HCEC 1CT (cell line): ENCODE data around the gene CCDC80.
A peak's percentile ranks its signal among the peaks of the same experiment; 100 is the strongest.
"Not testable (repeated sequence)": the region's sequence is repeated elsewhere in the genome, so short reads cannot be mapped to it uniquely, and the experiment has no call there.

ENCODE experiments used
- DNase-seq: peaks from one replicate; pipeline ENCODE4 v3.0.0-alpha.2; 2017

The CCDC80 gene

GRCh38 chr3:112582244-112582874 lies 58.6 kb downstream of the CCDC80 start:
- peak; percentile 72 for DNase-seq

DNA sequence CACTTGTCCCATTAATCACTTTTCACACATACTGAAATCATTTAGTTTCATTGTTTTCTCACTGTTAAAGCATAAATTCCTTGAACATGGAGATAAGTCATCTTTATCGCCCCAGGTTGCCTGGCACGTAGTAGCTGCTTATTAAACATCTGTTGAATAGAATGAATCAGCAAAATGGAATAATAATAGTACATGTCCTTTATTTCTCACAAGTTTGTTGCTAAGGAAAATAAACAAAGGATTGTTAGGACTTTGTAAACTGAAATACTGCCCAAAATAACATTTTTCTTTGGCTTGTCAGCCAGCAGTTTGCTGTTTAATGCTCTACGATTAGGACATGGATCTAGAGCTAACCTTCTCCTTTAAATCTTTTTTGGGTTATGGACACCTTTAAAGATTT lies 61.2 kb downstream of the CCDC80 start:
- DNase-seq, result peak; percentile 58

DNA sequence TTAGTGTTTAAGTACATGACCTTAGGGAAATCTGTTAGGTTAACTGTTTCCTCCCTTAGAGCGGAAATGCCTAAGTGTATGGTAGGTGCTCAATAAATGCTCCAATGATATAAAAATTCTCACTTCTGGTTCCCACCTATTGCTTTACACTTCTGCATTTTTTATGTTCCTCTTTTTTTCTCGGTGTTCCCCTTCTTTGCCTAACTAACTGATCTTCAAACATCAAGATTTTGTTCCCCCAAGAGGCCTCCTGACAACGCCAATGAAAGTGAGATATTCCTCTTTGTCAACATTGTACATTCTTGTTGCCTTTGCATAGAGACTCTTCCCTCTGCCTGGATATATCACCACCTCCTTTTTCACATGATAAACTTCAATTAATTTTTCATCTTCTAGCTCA lies 61.7 kb downstream of the CCDC80 start:
- DNase-seq, result no peak

- DNase-seq, result no peak
Measured at GRCh38 chr3:112572701-112573100, 68.2 kb downstream of the CCDC80 start.

DNA sequence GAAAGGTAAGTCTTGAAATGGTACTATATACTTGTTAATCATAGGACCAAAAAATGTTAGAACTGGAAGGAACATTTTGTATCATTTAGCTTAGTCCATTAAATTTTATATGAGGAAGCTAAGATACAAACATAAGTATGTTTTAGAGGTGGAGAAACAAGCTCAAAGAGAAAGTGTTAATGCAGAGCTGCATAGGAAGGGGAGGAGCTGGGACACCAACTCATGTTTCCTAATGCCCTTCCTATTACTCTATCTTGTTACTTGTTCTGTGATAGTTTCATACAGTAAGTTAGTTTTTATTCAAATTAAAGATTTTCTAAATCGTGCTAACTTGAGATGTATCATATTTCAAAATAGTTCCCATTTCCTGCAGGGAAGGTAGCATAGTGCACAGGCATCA lies 71.7 kb downstream of the CCDC80 start:
- DNase-seq, result no peak

DNA sequence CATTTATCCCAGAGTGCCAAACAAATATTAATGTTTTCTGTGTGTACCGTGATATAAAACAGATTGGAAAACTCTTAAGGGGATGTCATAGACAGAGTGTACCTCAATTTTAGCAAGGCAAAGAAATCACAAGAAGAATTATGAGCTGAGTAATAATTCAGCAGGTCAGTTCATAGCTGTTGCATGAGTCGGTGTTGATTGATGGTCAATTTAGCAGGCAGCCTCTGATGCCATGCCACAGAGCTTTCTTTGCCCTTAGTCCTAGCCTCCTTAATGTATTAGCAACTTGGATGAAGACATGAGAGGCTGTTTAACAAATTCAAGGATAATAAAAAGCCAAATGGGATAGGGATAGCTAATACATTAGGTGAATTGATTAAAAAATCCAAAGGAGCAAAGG lies 72.3 kb downstream of the CCDC80 start:
- peak; percentile 60 for DNase-seq

- no peak for DNase-seq
Measured at GRCh38 chr3:112564940-112565305, 76.0 kb downstream of the CCDC80 start.

DNA sequence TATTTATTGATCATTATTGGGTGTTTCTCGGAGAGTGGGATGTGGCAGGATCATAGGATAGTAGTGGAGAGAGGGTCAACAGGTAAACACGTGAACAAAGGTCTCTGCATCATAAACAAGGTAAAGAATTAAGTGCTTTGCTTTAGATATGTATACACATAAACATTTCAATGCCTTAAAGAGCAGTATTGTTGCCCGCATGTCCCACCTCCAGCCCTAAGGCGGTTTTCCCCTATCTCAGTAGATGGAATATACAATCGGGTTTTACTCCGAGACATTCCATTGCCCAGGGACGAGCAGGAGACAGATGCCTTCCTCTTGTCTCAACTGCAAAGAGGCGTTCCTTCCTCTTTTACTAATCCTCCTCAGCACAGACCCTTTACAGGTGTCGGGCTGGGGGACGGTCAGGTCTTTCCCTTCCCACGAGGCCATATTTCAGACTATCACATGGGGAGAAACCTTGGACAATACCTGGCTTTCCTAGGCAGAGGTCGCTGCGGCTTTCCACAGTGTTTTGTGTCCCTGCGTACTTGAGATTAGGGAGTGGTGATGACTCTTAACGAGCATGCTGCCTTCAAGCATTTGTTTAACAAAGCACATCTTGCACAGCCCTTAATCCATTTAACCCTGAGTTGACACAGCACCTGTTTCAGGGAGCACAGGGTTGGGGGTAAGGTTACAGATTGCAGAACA lies 76.5 kb downstream of the CCDC80 start:
- not testable (repeated sequence) for DNase-seq

- DNase-seq, result peak; percentile 99
Measured at GRCh38 chr3:112561734-112562529, 79.0 kb downstream of the CCDC80 start, which contains the start of the genes ATG3 and SLC35A5. ATG3 (minus strand) TSS chr3:112561962; CDS start chr3:112561528, 434 bp downstream. SLC35A5 (plus strand) TSS chr3:112562045; CDS start chr3:112563404, 1,359 bp downstream.

GRCh38 chr3:112561484-112561733 lies 79.5 kb downstream of the CCDC80 start:
- DNase-seq, result no peak

DNA sequence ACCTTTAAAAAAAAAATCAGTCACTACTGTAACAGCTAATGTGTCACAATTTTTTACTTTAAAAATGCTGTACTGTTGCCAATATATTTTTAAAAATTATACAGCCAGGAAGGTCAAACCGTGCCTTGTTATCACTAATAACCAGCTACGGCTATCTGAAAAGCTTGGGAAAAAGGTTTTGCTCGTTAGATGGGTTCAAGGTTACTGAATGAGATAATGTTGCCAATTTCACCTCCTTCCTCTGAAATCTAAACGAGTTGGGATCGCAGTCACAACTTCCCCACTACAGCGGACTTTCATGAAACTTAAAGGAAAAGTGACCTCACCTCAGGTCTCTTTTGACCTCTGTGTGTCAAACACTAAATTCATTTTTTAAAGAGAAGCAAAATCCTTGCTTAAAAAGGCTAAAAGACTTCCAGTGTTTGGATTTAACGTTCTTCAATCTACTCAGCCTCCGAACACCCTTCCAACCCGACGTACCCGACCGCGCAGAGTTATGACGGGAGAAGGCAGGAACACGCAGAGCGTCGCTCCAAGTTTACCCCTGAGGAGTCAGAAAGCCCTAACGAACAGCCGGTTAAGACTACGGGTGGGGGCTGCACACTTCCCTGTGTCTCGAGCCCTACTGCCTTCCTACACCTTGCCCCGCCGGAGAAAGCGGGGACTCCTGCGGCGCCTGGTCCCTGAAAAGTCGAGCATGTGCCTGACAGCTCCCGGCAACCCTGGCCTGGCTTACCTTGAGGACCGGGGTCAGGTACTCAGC lies 80.0 kb downstream of the CCDC80 start:
- DNase-seq, result peak; percentile 85

DNA sequence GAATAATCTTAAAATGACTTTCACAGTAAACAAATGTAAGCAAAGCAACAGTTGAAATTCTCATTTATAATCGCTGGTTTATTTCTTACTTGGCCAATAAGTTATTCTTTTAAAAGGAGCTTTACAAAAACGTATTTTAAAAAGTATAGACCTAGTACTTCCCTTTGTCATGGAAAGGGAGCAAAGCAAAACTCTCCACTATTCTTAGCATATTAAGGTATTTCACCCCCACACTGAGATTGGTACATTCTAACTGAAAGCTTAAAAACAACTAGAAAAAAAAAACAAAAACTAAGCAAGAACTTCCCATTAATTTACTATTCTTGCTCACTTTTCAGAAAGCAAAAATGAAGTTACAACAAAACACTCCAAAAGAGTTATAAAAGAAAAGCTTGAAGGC lies 80.6 kb downstream of the CCDC80 start:
- DNase-seq, result no peak

DNA sequence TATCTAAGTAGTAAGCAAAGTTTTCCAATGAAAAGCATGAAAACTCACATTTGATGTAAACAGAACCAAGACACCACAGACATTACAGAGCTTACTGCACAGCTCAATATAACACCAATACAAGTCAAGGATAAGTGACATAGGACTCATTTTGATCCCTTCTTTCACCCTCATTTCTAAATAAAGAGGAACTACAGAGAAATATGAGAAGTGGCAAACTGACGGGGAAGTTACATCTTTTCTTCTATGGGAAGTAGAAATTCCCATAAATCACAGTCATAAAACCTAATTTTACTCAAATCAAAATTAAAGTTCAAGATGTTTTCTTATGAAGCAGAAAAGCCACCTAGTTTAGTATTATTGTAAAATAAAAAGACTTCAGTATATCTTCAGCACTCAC lies 83.0 kb downstream of the CCDC80 start:
- DNase-seq, result no peak

DNA sequence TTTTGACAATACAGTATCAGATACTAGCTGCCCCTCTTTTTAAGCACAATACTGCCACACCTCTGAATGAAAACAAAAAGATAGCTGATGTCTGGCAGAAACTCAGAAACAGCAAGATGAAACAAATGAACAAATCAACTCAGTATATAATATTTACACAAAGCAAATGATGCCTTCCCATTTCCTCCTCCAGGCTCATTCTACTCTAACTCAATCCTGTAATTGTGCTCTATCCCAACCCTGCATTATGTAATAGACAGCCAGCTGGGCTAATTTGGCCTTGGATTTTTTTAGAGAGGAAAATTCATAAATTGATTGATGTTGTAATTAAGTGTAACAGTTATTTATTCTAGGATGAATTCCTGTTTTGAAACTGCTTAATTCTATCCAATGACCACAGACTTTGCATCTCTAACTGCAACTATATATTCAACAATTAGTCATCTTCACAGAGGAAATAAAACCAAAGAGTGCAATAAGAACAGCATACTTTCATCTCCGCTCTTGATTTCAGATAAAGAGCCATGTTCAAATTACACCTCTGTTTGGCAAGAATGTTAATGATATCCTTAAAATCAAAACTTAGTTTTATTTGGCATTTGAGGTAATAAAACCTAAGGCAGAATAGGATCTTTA lies 85.3 kb downstream of the CCDC80 start:
- peak; percentile 11 for DNase-seq

DNA sequence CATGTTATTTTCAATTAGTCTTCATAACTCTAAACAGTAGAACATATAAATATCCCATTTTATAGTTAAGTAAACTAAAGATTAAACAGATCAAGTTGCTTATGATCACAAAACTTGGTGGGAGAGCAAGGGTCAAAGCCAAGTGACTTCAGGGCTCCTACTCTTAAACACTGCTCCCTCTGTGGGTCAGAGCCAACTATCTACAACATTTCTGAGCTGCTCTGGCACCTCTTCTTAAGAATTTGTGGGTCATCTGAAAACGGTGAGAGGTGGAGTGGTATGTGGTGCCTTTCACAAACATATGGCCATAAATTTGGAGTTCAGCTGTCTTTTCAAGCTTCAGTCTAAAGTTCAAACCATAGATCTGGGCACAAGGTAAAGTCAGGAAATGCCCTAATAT lies 90.1 kb downstream of the CCDC80 start:
- no peak for DNase-seq
